Right renal pelvis (tissue), 4 donors: ENCODE data around the gene CSTB. TPM values are rescaled to one million over a fixed set of nuclear protein-coding genes. Genes with fewer than 3 reads are reported as not detected.
A peak's percentile ranks its signal among the peaks of the same experiment; 100 is the strongest.

Experiments used
- DNase-seq, 4 donors: peaks; one replicate each; pipeline ENCODE4 v3.0.0-alpha.2; 2013; ENCODE audit warnings: low read depth in 4 of 4, low spot score in 3 of 4, missing footprints in 1 of 4
- polyA plus RNA-seq, 4 donors: library from polyadenylated mRNA; unstranded; fragments of 120-200 nt; gene quantifications; one replicate each; pipeline ENCODE4 v1.2.1, GENCODE V29; 2013; ENCODE audit not compliant: insufficient read length in 4 of 4

CSTB gene
- polyA plus RNA-seq, 4 donors: 41.7 to 66.1 (median 51.2) TPM

- DNase-seq: no peak
Measured at GRCh38 chr21:43811262-43812105, 35.4 kb upstream of the CSTB start.

- DNase-seq: peak in 2 of 4 donors; percentile 33 to 36
Measured at GRCh38 chr21:43810505-43811261, 34.6 kb upstream of the CSTB start.

GRCh38 chr21:43809853-43810504 lies 33.9 kb upstream of the CSTB start:
- no peak for DNase-seq

GRCh38 chr21:43809346-43809799 lies 33.3 kb upstream of the CSTB start:
- no peak for DNase-seq

- DNase-seq: no peak
Measured at GRCh38 chr21:43808832-43809251, 32.7 kb upstream of the CSTB start.

- DNase-seq: no peak
Measured at GRCh38 chr21:43808367-43808766, 32.3 kb upstream of the CSTB start.

- no peak for DNase-seq
Measured at GRCh38 chr21:43806017-43806710, 30.1 kb upstream of the CSTB start.

- no peak for DNase-seq
Measured at GRCh38 chr21:43805275-43805800, 29.2 kb upstream of the CSTB start.

- no peak for DNase-seq
Measured at GRCh38 chr21:43803558-43804300, 27.6 kb upstream of the CSTB start.

- DNase-seq: no peak
Measured at GRCh38 chr21:43802713-43803313, 26.7 kb upstream of the CSTB start.

- no peak for DNase-seq
Measured at GRCh38 chr21:43801006-43801783, 25.1 kb upstream of the CSTB start.

- DNase-seq: no peak
Measured at GRCh38 chr21:43800566-43800965, 24.5 kb upstream of the CSTB start.

GRCh38 chr21:43800124-43800523 lies 24.0 kb upstream of the CSTB start:
- DNase-seq: no peak

- DNase-seq: no peak
Measured at GRCh38 chr21:43799301-43799840, 23.3 kb upstream of the CSTB start.

GRCh38 chr21:43797925-43798715 lies 22.0 kb upstream of the CSTB start:
- DNase-seq: no peak

- DNase-seq: no peak
Measured at GRCh38 chr21:43797415-43797814, 21.3 kb upstream of the CSTB start.

- DNase-seq: no peak
Measured at GRCh38 chr21:43794857-43795256, 18.7 kb upstream of the CSTB start.
